NCI-H146 (cell line): ENCODE data around the gene TBC1D2B.
"Not testable (repeated sequence)": the region's sequence is repeated elsewhere in the genome, so short reads cannot be mapped to it uniquely, and the experiment has no call there.

Experiments used
- DNase-seq: peaks from one replicate; lab custom pipeline; 2025; lab: John Stamatoyannopoulos, UW

Gene TBC1D2B

GRCh38 chr15:77988347-77989295, 88.9 kb downstream of the TBC1D2B start:
- peak; percentile 30 for DNase-seq

- DNase-seq: not testable (repeated sequence)
These were observed 89.8 kb downstream of the TBC1D2B start for GRCh38 chr15:77987765-77988136.

DNA sequence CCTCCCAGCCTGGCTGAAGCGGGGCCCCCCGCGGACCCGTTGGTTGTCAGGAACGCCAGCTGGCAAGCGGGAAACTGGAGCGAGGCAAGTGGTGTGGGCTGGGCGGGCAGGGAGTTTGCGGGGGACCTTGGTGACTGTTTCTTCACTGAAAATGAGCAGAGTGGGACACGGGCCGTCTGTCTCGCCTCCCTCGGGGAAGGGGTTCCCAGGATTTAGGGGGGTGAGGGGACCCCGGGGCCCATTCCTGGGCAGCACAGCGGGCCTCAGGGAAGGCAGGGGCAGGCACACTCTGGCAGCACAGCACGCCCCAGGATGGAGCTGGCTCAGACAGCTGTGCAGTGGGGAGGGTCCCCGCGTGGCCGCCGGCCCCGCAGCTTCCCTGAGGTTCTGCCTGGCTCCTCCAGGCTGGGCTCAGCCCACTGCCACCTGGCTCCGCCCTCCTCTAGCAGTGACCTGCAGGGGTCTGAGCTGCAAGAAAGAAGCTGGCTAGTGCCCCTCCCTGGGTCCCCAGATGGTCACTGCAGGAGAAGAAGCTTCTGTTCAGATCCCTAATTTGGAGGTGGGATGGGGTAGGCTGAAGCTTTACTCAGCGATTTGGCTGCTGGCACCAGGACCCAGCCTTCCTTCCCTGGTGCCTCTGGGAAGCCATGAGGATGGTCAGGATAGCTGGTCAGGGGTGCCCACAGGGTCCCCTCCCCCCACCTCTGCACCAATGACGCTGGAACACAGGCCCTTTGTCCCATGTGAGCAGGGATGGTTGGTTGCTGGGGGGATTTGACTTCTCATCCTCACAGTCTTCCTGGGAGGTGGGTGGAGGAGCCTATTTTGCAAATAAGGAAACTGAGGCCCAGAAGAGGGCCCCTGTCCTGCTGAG, 90.4 kb downstream of the TBC1D2B start:
- DNase-seq: no peak

DNA sequence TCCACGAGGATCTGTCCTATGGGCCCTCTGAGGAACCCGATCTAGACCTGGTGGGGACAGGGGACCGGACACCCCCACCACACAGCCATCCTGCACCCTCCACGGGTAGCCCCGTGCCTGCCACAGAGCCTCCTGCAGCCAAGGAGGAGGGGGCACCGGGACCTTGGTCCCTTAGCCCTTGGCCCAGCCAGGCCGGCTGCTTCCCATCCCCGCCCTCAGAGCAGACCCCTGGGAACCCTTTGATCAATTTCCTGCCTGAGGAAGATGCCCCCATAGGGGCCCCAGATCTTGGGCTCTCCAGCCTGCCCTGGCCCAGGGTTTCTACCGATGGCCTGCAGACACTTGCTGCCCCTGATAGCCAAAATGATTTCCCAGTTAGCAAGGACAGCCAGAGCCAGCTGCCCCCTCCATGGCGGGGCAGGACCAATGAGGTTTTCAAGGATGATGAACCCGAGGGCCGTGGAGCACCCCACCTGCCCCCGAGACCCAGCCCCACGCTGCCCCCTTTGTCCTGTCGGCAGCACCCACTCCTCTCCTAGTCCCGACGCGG, 91.5 kb downstream of the TBC1D2B start:
- no peak for DNase-seq

GRCh38 chr15:77985031-77985930, 92.2 kb downstream of the TBC1D2B start:
- DNase-seq: no peak

DNA sequence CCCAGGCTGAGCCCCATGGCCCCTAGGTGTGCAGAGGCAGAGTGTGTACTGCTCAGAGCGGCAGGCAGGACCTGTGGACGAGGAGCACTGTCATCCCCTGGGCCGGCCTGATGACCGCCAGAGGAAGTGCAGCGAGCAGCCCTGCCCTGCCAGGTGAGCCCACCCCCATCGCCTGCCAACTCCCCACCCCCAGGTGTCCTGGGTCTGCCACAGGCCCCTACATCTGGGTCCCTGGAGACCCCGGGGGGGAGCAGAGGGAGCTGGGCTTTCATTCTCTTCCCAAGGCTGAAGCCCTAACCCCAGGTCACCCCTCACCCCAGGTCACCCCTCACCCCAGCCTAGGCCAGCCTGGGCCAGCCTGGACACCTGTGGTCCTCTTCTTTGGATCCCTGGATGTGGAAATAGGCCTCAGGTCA, 93.1 kb downstream of the TBC1D2B start:
- DNase-seq: no peak

DNA sequence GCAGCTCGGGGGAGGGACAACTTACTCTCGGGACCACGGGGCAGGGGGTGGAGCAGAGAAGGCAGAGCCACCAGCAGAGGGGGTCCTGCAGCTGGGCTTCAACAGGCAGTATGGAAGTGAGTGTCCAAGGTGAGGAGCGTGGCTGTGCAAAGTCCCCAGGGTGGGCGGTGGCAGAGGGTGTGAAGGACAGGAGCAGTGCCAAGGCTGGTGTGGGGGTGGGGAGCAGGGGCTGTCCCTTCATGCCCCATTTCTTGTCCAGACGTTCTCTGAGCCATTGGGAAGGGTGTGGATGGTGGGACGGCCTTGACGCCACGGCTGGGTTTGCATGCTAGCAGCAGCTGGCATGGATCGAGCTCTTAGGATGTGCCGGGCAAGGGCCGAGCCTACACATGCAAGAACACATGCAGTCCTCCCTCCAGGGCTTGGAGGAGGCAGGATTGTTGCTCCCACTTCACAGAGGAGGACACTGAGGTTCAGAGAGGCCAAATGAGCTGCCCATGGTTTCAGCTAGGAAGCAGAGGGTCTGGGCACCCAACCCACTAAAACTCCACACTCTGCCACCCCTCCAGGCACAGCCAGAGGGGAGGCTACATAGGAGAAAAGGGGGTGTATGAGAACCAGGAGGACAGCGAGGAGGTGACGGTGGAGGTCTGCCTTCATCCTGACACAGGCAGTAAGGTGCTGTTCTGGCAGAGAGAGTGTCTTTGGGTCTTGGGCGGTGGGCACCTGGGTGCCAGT, 93.6 kb downstream of the TBC1D2B start:
- DNase-seq: no peak

- no peak for DNase-seq
These were observed 94.3 kb downstream of the TBC1D2B start for GRCh38 chr15:77983091-77983707.

- no peak for DNase-seq
These were observed 95.4 kb downstream of the TBC1D2B start for GRCh38 chr15:77982127-77982490.

DNA sequence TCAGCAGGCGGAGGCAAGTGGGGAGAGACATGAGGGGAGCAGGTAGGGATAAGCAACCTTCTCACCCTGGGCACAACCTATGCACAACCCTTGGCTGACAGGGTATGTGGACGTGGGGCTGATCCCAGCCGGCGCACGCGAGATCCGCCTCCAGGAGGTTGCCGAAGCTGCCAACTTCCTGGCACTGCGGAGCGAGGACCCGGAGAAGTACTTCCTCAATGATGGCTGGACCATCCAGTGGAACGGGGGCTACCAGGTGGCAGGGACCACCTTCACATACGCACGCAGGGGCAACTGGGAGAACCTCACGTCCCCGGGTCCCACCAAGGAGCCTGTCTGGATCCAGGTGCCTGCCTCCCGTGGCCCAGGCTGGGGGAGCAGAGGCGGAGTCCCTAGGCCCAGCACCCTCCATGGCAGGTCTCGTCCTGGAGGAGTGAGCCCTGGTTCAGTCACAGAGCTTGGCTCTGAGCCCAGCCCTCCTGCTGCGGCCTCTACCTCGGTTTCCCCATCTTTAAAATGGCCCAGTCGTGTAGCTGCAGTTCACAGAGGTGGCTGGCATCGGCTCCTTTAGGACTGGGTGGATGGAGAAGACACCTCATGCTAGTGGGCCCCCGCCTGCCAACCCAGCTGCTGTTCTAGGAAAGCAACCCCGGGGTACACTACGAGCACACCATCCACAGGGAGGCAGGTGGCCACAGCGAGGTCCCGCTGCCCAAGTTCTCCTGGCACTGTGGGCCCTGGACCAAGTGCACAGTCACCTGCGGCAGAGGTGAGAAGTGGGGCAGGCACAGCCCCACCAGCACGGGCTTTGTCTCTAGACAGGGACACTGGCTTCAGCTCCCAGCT, 96.0 kb downstream of the TBC1D2B start:
- no peak for DNase-seq

DNA sequence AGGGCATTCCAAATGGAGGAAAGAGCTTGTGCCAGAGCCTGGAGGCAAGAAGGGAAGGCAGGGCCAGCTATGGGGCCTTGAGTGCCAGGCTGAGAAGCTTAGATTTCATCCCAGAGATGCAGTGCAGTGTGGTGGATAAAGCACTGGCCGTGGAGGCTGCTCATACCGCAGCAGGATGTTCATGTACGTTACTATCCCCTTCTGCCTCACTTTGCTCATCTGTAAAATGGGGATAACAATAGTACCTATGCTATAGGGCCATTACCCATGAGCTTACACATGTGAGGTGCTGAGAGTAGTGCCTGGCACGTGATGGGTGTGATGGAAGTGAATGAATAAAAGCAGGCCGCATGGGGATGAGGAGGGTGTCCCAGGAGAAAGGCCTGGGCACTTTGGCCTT, 96.8 kb downstream of the TBC1D2B start:
- not testable (repeated sequence) for DNase-seq

DNA sequence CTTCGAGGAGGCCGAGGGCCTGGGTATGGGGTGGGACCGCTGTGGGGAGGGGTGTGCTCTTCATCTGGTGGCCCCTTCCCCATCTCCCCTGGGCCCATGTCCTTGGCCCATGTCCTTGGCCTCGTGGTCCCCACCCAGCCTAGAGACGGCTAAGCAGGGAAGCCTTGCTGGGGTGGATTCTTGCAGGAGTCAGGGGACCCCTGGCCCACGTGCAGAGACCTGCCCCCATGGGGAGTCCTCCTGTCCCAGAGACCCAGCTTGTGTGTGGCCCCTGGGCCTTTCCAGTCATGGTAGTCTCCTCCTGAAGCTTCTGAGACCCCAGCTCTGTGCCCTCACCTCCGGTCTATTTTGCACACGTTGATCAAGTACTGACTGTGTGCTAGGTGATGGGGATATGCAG, 97.4 kb downstream of the TBC1D2B start:
- DNase-seq: no peak

- DNase-seq: not testable (repeated sequence)
These were observed 98.4 kb downstream of the TBC1D2B start for GRCh38 chr15:77979157-77979556.

GRCh38 chr15:77978759-77979145, 98.8 kb downstream of the TBC1D2B start:
- not testable (repeated sequence) for DNase-seq

GRCh38 chr15:77977903-77978758, 99.4 kb downstream of the TBC1D2B start:
- DNase-seq: not testable (repeated sequence)

GRCh38 chr15:77976760-77977525, 100.6 kb downstream of the TBC1D2B start:
- not testable (repeated sequence) for DNase-seq

DNA sequence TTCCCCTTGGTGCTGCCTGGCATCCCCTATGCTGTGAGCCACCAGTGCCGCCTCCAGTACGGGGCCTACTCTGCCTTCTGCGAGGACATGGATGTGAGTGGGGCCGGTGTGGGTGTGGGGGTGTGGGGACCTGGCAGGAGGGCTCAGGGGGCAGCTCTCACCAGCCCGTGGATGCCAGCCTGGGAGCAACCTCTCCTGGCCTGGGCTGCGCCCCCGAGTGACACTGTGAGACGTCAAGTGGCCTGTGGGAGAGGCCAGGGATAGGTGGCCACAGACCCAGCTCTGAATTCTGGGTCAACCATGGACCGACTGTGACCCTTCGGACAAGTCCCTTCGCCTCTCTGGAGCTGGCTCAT, 101.4 kb downstream of the TBC1D2B start:
- not testable (repeated sequence) for DNase-seq
